ENCODE data around the gene PRKCG. TPM values are rescaled to one million over a fixed set of nuclear protein-coding genes. Genes with fewer than 3 reads are reported as not detected.

PRKCG gene
- total RNA-seq, 1 experiment from 2014 or later = not detected

DNA sequence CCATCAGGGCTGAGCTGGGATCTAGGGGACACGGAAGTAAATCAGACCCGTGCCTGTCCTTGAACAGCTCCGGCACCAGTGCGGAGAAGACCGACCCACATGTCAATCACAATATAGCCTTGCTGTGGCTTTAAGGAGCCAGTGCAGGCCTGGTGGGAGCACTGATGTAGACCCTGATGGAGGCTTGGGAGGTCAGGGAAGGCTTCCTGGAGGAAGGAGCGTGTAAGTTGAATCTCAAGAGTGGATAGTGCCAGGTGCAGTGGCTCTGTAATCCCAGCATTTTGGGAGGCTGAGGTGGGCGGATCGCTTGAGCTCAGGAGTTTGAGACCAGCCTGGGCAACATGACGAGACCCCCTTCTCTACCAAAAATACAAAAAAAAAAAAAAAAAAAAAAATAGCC is 70.0 kb downstream of the PRKCG start:
- in situ Hi-C loops (cut with HindIII; ENCODE audit: low pct_unique_long_range_greater_than_20kb, low sequenced_read_pairs) = no loop called here

DNA sequence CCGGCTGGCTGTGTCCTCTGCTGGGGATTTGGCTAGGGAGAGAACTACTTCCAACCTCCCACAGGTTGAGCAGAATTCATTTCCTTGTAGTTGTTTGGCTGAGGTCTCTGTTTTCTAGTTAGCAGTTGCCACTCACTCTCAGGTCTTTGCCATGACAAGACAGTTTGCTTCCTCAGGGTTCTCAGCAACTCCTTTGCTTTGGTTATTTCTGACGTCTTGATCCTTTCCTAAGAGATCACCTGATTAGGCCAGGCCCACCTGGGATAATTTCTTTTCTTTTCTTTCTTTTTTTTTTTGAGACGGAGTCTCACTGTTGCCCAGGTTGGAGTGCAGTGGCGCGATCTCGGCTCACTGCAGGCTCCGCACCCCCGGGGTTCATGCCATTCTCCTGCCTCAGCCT is 71.4 kb downstream of the PRKCG start:
- in situ Hi-C loops (cut with HindIII; ENCODE audit: low pct_unique_long_range_greater_than_20kb, low sequenced_read_pairs) = no loop called here
- no peak for DNase-seq (ENCODE audit: low read depth, low spot score)

More for the DNA sequence above, 70.0 kb downstream of the PRKCG start:
- no peak for DNase-seq (ENCODE audit: low read depth, low spot score)

Other genes starting within 250 kb of the PRKCG start
- gene NLRP12, start 57.9 kb upstream of the PRKCG start, total RNA-seq (2014; rRNA removed; shearing (Covaris generic)) = not detected in 2 replicates
- 4.0 and 4.5 TPM in 2 replicates for gene MYADM, start 14.3 kb upstream of the PRKCG start, total RNA-seq (2014; rRNA removed; shearing (Covaris generic))
- not detected in 2 replicates for gene CACNG7, start 27.1 kb downstream of the PRKCG start, total RNA-seq (2014; rRNA removed; shearing (Covaris generic))
- gene CACNG8, start 80.7 kb downstream of the PRKCG start, total RNA-seq (2014; rRNA removed; shearing (Covaris generic)) = not detected in 2 replicates
- gene CACNG6, start 109.4 kb downstream of the PRKCG start, total RNA-seq (2014; rRNA removed; shearing (Covaris generic)) = not detected in 2 replicates
- gene VSTM1, start 181.7 kb downstream of the PRKCG start, total RNA-seq (2014; rRNA removed; shearing (Covaris generic)) = not detected in 2 replicates
- not detected in 2 replicates for gene TARM1, start 199.2 kb downstream of the PRKCG start, total RNA-seq (2014; rRNA removed; shearing (Covaris generic))
- gene OSCAR, start 218.6 kb downstream of the PRKCG start, total RNA-seq (2014; rRNA removed; shearing (Covaris generic)) = not detected in 2 replicates
- gene NDUFA3, start 220.7 kb downstream of the PRKCG start, total RNA-seq (2014; rRNA removed; shearing (Covaris generic)) = 43.1 and 48.5 TPM in 2 replicates
- 33.4 and 39.5 TPM in 2 replicates for gene TFPT, start 233.5 kb downstream of the PRKCG start, total RNA-seq (2014; rRNA removed; shearing (Covaris generic))
- gene PRPF31, start 233.6 kb downstream of the PRKCG start, total RNA-seq (2014; rRNA removed; shearing (Covaris generic)) = 49.4 and 62.4 TPM in 2 replicates